GM23338 (cell line): ENCODE results near the gene CEP68. TPM values are rescaled to one million over a fixed set of nuclear protein-coding genes. Genes with fewer than 3 reads are reported as not detected.

Experiments
- ATAC-seq: fragments of 200-7000 bp; cut with Tn5 transposase; 3 replicates; pipeline ENCODE4 v1.9.1; 2020
- DNase-seq: peaks from one replicate; pipeline ENCODE4 v3.0.0-alpha.2; 2015; ENCODE audit warnings: low spot score
- H2AFZ ChIP-seq: fragments of 200-600 bp; sonication (generic); 2 replicates; pipeline ENCODE4 v1.8.0; 2016; ENCODE audit warnings: antibody characterized with exemption, mild to moderate bottlenecking, moderate library complexity
- H3F3A ChIP-seq: fragments of 200-600 bp; sonication (generic); replicated peaks from 2 replicates; pipeline ENCODE4 v1.8.0; 2017; ENCODE audit warnings: antibody characterized with exemption, mixed run types, low read depth
- H3K27ac ChIP-seq: fragments of 200-600 bp; sonication (generic); 2 replicates; pipeline ENCODE4 v1.6.1; 2016; ENCODE audit warnings: low read depth
- H3K27me3 ChIP-seq: fragments of 200-600 bp; sonication (generic); 2 replicates; pipeline ENCODE4 v1.8.0; 2016; ENCODE audit warnings: mild to moderate bottlenecking, mixed run types, moderate library complexity; ENCODE audit not compliant: insufficient read depth
- H3K36me3 ChIP-seq: fragments of 200-600 bp; sonication (generic); 2 replicates; pipeline ENCODE4 v1.8.0; 2016; ENCODE audit warnings: mild to moderate bottlenecking; ENCODE audit not compliant: insufficient read depth
- H3K4me1 ChIP-seq: fragments of 200-600 bp; sonication (generic); 2 replicates; pipeline ENCODE4 v1.8.0; 2016; ENCODE audit warnings: mild to moderate bottlenecking, moderate library complexity; ENCODE audit not compliant: insufficient read depth
- H3K4me2 ChIP-seq: fragments of 200-600 bp; sonication (generic); 2 replicates; pipeline ENCODE4 v1.7.1; 2017; ENCODE audit warnings: mixed run types
- H3K4me3 ChIP-seq: fragments of 200-600 bp; sonication (generic); 2 replicates; pipeline ENCODE4 v1.6.1; 2016; ENCODE audit warnings: mixed run types
- H3K79me2 ChIP-seq: fragments of 200-600 bp; sonication (generic); replicated peaks from 2 replicates; pipeline ENCODE4 v1.8.0; 2017; ENCODE audit warnings: mild to moderate bottlenecking; ENCODE audit not compliant: insufficient read depth
- H3K9me2 ChIP-seq: fragments of 200-600 bp; sonication (generic); 2 replicates; pipeline ENCODE4 v1.8.0; 2017; ENCODE audit not compliant: insufficient read depth
- H4K20me1 ChIP-seq: fragments of 200-600 bp; sonication (generic); replicated peaks from 2 replicates; pipeline ENCODE4 v1.8.0; 2017; ENCODE audit warnings: mild to moderate bottlenecking; ENCODE audit not compliant: insufficient read depth
- H3K27ac Mint-ChIP-seq: 2 replicates; pipeline ENCODE4 v1.8.0; 2020; ENCODE audit warnings: inconsistent platforms, mild to moderate bottlenecking, moderate library complexity, mixed read lengths
- H3K27me3 Mint-ChIP-seq: 3 replicates; pipeline ENCODE4 v1.8.0; 2022; ENCODE audit warnings: low read depth, mild to moderate bottlenecking, moderate library complexity, mixed read lengths, inconsistent platforms; ENCODE audit not compliant: insufficient read depth, poor library complexity
- H3K36me3 Mint-ChIP-seq: 3 replicates; pipeline ENCODE4 v1.8.0; 2021; ENCODE audit warnings: low read depth, mild to moderate bottlenecking, inconsistent platforms, moderate library complexity, mixed read lengths
- H3K4me1 Mint-ChIP-seq: 3 replicates; pipeline ENCODE4 v1.8.0; 2020; ENCODE audit warnings: mild to moderate bottlenecking, inconsistent platforms, mixed read lengths
- H3K4me3 Mint-ChIP-seq: 3 replicates; pipeline ENCODE4 v1.8.0; 2021; ENCODE audit warnings: moderate library complexity, mild to moderate bottlenecking, inconsistent platforms, mixed read lengths
- H3K9me3 Mint-ChIP-seq: 3 replicates; pipeline ENCODE4 v1.8.0; 2020; ENCODE audit warnings: moderate library complexity, mild to moderate bottlenecking, inconsistent platforms, mixed read lengths
- CREB1 ChIP-seq: fragments of 250-450 bp; sonication (Bioruptor Pico); IDR thresholded peaks from 2 replicates; pipeline ENCODE4 v1.5.0; 2020; ENCODE audit warnings: low read depth, mild to moderate bottlenecking, moderate library complexity
- EZH2 ChIP-seq: fragments of 200-600 bp; sonication (generic); IDR thresholded peaks from one replicate; pipeline ENCODE4 v1.8.0; 2017; ENCODE audit warnings: antibody characterized with exemption, mild to moderate bottlenecking, low read depth; ENCODE audit not compliant: unreplicated experiment
- EZH2phosphoT487 ChIP-seq: fragments of 200-600 bp; sonication (generic); IDR thresholded peaks from one replicate; pipeline ENCODE4 v1.8.1; 2018; ENCODE audit warnings: antibody characterized with exemption; ENCODE audit not compliant: unreplicated experiment
- JUNB ChIP-seq: IDR thresholded peaks from one replicate; pipeline ENCODE4 v1.6.1; 2016; ENCODE audit warnings: antibody characterized with exemption; ENCODE audit not compliant: unreplicated experiment
- NANOG ChIP-seq: IDR thresholded peaks from 2 replicates; pipeline ENCODE4 v1.6.1; 2016; ENCODE audit warnings: antibody characterized with exemption, borderline replicate concordance
- POLR2AphosphoS5 ChIP-seq: IDR thresholded peaks from 2 replicates; pipeline ENCODE4 v1.6.1; 2016; ENCODE audit warnings: antibody characterized with exemption, low read depth
- polyA plus RNA-seq: library from polyadenylated mRNA; unstranded; fragments of >200 nt; fragmentation: Nextera tagmentation; extraction: Ambion mirVana; gene quantifications from 2 replicates; pipeline ENCODE4 v1.2.1, GENCODE V29; 2016
- total RNA-seq: library from RNA; depleted of rRNA; stranded (reverse); fragments of >200 nt; shearing (Covaris generic); gene quantifications from 2 replicates; pipeline ENCODE4 v1.2.3, GENCODE V29; 2014
- TF ChIP-seq, protein P1 (sequence below): fragments of 250-450 bp; sonication (Bioruptor Pico); IDR thresholded peaks from 2 replicates; pipeline ENCODE4 v1.5.0; 2020; ENCODE audit warnings: mild to moderate bottlenecking, moderate library complexity
- TF ChIP-seq, protein P2 (sequence below), 2 experiments: fragments of 200-600 bp in 1 of 2; sonication (generic) in 1 of 2; conservative IDR thresholded peaks; 2 replicates each; pipeline versions ENCODE4 v1.5.1 to v1.6.1; 2016 to 2017; ENCODE audit warnings: antibody characterized with exemption in 2 of 2, low read depth in 2 of 2, mild to moderate bottlenecking in 2 of 2, moderate library complexity in 1 of 2

The CEP68 gene
- total and polyA plus RNA-seq, 2 experiments from 2014 or later, result 13.0 to 24.4 TPM

GRCh38 chr2:65016789-65017188, 39.4 kb upstream of the CEP68 start (continued):
- TF ChIP-seq, protein P1, sequence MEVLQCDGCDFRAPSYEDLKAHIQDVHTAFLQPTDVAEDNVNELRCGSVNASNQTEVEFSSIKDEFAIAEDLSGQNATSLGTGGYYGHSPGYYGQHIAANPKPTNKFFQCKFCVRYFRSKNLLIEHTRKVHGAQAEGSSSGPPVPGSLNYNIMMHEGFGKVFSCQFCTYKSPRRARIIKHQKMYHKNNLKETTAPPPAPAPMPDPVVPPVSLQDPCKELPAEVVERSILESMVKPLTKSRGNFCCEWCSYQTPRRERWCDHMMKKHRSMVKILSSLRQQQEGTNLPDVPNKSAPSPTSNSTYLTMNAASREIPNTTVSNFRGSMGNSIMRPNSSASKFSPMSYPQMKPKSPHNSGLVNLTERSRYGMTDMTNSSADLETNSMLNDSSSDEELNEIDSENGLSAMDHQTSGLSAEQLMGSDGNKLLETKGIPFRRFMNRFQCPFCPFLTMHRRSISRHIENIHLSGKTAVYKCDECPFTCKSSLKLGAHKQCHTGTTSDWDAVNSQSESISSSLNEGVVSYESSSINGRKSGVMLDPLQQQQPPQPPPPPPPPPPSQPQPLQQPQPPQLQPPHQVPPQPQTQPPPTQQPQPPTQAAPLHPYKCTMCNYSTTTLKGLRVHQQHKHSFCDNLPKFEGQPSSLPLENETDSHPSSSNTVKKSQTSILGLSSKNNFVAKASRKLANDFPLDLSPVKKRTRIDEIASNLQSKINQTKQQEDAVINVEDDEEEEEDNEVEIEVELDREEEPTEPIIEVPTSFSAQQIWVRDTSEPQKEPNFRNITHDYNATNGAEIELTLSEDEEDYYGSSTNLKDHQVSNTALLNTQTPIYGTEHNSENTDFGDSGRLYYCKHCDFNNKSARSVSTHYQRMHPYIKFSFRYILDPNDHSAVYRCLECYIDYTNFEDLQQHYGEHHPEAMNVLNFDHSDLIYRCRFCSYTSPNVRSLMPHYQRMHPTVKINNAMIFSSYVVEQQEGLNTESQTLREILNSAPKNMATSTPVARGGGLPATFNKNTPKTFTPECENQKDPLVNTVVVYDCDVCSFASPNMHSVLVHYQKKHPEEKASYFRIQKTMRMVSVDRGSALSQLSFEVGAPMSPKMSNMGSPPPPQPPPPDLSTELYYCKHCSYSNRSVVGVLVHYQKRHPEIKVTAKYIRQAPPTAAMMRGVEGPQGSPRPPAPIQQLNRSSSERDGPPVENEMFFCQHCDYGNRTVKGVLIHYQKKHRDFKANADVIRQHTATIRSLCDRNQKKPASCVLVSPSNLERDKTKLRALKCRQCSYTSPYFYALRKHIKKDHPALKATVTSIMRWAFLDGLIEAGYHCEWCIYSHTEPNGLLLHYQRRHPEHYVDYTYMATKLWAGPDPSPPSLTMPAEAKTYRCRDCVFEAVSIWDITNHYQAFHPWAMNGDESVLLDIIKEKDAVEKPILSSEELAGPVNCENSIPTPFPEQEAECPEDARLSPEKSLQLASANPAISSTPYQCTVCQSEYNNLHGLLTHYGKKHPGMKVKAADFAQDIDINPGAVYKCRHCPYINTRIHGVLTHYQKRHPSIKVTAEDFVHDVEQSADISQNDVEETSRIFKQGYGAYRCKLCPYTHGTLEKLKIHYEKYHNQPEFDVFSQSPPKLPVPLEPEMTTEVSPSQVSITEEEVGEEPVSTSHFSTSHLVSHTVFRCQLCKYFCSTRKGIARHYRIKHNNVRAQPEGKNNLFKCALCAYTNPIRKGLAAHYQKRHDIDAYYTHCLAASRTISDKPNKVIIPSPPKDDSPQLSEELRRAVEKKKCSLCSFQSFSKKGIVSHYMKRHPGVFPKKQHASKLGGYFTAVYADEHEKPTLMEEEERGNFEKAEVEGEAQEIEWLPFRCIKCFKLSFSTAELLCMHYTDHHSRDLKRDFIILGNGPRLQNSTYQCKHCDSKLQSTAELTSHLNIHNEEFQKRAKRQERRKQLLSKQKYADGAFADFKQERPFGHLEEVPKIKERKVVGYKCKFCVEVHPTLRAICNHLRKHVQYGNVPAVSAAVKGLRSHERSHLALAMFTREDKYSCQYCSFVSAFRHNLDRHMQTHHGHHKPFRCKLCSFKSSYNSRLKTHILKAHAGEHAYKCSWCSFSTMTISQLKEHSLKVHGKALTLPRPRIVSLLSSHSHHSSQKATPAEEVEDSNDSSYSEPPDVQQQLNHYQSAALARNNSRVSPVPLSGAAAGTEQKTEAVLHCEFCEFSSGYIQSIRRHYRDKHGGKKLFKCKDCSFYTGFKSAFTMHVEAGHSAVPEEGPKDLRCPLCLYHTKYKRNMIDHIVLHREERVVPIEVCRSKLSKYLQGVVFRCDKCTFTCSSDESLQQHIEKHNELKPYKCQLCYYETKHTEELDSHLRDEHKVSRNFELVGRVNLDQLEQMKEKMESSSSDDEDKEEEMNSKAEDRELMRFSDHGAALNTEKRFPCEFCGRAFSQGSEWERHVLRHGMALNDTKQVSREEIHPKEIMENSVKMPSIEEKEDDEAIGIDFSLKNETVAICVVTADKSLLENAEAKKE (CRISPR knock-in tag), result no peak
- no peak for TF ChIP-seq POLR2AphosphoS5
- no peak for TF ChIP-seq EZH2phosphoT487
- TF ChIP-seq, protein P2, sequence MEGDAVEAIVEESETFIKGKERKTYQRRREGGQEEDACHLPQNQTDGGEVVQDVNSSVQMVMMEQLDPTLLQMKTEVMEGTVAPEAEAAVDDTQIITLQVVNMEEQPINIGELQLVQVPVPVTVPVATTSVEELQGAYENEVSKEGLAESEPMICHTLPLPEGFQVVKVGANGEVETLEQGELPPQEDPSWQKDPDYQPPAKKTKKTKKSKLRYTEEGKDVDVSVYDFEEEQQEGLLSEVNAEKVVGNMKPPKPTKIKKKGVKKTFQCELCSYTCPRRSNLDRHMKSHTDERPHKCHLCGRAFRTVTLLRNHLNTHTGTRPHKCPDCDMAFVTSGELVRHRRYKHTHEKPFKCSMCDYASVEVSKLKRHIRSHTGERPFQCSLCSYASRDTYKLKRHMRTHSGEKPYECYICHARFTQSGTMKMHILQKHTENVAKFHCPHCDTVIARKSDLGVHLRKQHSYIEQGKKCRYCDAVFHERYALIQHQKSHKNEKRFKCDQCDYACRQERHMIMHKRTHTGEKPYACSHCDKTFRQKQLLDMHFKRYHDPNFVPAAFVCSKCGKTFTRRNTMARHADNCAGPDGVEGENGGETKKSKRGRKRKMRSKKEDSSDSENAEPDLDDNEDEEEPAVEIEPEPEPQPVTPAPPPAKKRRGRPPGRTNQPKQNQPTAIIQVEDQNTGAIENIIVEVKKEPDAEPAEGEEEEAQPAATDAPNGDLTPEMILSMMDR (conservative IDR thresholded peaks at IDR 0.05; ENCODE audit: low read depth in 2 of 2), result no peak
- TF ChIP-seq CREB1, result no peak
- no peak for TF ChIP-seq NANOG
- no peak for TF ChIP-seq JUNB
- TF ChIP-seq EZH2, result no peak

- Histone ChIP-seq H3K9me2 (no peaks in the 10 kb centered on the region), H3K79me2 (no peaks in the 10 kb centered on the region), H3F3A (no peaks in the 10 kb centered on the region), H3K27me3 (no peaks in the 10 kb centered on the region), H2AFZ (no peak overlapping the region), H3K4me1 (peaks cover 11% of the 10 kb centered on the region; the same call in 1 of the 2 replicates), H4K20me1 (no peaks in the 10 kb centered on the region), H3K36me3 (no peaks in the 10 kb centered on the region), H3K27ac (no peak overlapping the region), H3K4me3 (no peak overlapping the region), H3K4me2 (no peak overlapping the region)
- H3K27me3 Mint-ChIP-seq, result peaks cover 5% of the 10 kb centered on the region
- H3K4me3 Mint-ChIP-seq, result no peak overlapping the region
- TF ChIP-seq NANOG, result no peak
- TF ChIP-seq, protein P2 (conservative IDR thresholded peaks at IDR 0.05; ENCODE audit: low read depth in 2 of 2), result peak; percentile 49 to 51
- peaks cover 13% of the 10 kb centered on the region for H3K4me1 Mint-ChIP-seq
- ATAC-seq (peak; percentile 70), DNase-seq (peak; percentile 60)
- no peaks in the 10 kb centered on the region; the same call in none of the 3 replicates for H3K36me3 Mint-ChIP-seq
- H3K27ac Mint-ChIP-seq, result no peak overlapping the region
- no peaks in the 10 kb centered on the region for H3K9me3 Mint-ChIP-seq
Observed at GRCh38 chr2:65017335-65017734, 38.9 kb upstream of the CEP68 start.
